ENCODE data around the gene RASSF10.
"Not testable (repeated sequence)": the region's sequence is repeated elsewhere in the genome, so short reads cannot be mapped to it uniquely, and the experiment has no call there.

RASSF10 gene

GRCh38 chr11:13026722-13027121 is 17.6 kb downstream of the RASSF10 start:
- DNase-seq (ENCODE audit: low spot score): no peak

DNA sequence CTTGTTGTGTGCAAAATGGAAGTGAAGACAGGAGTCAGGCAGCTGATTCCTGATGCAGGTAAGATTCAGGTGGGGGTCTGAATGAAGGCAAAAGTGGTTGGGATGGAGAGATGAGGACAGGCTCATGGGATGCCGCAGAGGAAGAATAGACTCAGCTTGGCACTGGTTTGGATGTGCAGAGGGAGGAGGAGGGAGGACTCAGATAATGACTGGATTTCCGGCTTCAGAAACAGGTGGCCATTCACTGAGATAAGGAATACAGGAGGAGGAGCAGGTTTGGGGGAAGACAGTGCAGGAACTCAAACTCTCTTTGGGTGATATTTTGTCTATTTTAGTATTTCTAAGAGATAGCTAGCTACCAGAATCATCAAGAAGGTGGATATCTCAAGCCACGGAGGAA is 19.2 kb downstream of the RASSF10 start:
- DNase-seq (ENCODE audit: low spot score): no peak

GRCh38 chr11:13029872-13030271 is 20.8 kb downstream of the RASSF10 start:
- DNase-seq (ENCODE audit: low spot score): no peak

- DNase-seq (ENCODE audit: low spot score): no peak
These were observed 21.7 kb downstream of the RASSF10 start for GRCh38 chr11:13030857-13031256.

DNA sequence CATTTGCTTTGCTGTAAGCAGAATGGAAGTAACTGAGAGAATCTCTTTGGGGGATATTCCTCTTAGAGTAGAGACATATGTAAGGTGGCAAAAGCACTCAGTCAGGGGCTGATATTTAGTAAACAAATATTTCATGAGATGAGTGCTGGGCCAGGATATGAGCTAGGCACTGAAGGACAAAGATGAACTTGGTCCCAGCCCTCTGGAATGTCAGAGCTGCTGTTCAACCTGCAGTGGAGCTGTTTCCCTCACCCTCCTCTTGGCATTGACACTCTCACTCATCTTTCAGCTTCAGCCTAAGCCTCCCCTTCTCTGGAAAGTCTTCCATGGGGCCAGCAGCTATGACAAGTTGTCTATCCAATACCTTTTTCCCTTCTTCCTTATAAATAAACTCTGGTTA is 22.2 kb downstream of the RASSF10 start:
- DNase-seq (ENCODE audit: low spot score): no peak

DNA sequence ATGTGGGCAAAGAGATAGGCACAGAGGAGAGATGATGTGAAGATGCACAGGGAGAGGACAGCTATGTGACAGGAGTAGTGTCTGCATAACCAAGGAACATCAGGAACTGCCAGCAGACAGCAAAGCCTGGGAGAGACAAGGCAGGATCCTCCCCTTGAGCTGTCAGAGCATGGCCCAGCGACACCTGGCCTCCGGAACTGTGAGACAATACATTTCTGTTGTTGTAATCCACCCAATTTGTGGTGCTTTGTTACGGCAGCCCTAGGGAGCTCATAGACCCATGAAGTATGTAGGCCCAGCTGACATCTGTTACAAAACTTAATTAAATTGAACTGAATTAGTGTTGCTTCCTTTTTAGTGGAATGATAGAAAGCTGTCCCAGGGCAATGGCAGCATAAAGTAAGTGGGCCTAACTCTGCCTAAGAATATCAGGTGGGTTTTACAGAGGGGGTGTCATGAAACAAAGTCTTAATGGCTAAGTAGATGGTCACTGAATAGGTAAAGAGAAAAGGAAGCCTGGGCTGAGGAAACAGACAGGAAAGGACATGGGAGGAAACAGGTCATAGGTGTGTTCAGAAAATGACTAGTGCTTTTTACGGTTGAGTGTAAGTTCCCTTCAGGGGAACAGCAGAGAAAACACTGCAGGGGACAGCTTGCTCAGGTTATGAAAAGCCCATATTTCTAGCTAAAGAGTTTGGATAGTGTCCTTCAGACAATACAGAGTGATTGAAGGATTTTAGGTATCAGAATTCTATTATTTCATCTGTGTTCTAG is 24.8 kb downstream of the RASSF10 start:
- DNase-seq (ENCODE audit: low spot score): peak; percentile 53

DNA sequence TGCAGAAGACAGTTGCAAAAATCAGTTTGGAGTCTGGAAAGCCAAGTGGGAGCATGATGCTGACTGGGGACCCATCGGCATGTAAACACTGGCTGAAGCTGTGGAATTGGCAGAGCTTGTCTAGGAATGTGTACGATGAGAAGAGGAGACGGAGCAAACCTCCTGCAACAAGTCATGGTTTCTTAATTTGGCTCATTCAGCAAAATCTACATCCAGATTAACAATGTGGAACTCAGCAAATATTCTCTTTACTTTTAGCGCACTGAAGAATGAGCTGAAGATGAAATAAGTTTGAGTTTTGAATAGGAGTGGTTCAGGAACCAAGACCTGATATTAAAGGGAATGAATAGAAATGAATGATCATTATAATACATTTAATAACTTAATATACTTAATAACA is 26.6 kb downstream of the RASSF10 start:
- no peak for DNase-seq (ENCODE audit: low spot score)

GRCh38 chr11:13036235-13036634 is 27.1 kb downstream of the RASSF10 start:
- DNase-seq (ENCODE audit: low spot score): no peak

DNA sequence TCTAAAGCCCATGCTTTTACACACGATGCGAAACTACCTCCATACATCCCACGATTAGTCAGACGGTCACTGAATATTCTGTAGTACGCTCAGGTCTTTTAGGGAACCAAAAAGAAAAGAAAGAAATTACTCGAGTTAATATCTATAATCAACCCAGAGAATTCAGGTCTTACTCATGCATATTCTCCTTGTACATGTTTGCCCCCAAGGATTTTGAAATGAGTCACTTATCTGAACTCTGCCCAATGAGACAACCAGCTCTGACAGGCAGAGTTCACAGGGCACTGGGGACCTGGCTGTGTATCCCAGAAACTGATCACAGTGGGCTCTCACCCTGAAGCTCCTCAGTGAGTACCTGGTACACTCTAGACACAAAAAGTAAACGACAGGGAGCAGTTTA is 29.2 kb downstream of the RASSF10 start:
- DNase-seq (ENCODE audit: low spot score): no peak

GRCh38 chr11:13039126-13039525 is 30.0 kb downstream of the RASSF10 start:
- no peak for DNase-seq (ENCODE audit: low spot score)

DNA sequence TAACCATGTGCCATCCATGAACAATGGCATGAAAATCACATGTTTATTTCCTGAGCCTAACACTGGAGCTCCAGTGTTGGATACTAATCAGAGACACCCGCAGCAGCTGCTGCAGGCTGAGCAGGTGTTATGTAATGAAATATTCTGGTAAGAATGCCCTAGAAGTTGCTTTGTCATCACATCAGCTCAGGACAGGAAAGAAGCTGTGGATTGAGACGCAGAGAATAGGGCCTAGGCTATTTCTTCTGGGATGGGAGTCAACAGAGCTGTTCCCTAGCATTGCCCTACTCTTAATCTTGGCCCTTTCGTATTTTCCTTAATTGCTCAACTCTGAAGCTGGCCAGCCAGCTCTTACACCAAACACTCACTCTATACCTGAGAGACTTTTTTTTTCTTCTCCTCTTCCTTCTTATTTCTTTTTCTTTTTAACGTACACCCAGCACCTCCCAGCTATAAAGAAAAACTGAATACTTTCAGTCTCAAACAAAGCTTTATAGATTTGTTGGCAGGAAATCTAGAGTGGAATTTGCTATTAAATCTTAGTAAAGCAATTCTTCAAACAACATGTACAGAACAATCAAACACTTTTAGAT is 31.9 kb downstream of the RASSF10 start:
- DNase-seq (ENCODE audit: low spot score): no peak

- no peak for DNase-seq (ENCODE audit: low spot score)
These were observed 33.8 kb downstream of the RASSF10 start for GRCh38 chr11:13042873-13043342.

GRCh38 chr11:13043912-13044628 is 35.0 kb downstream of the RASSF10 start:
- no peak for DNase-seq (ENCODE audit: low spot score)

DNA sequence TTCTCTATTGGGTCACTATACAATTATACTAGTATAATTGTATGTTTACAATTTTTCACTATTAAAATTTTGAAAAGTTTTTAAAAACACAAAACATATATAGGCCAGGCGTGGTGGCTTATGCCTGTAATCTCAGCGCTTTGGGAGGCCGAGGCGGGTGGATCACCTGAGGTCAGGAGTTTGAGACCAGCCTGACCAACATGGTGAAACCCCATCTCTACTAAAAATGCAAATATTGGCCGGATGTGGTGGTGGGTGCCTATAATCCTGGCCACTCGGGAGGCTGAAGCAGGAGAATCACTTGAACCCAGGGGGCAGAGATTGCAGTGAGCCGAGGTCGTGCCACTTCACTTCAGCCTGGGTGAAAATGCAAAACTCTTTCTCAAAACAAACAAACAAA is 36.0 kb downstream of the RASSF10 start:
- DNase-seq (ENCODE audit: low spot score): not testable (repeated sequence)

- DNase-seq (ENCODE audit: low spot score): no peak
These were observed 36.6 kb downstream of the RASSF10 start for GRCh38 chr11:13045734-13046133.

GRCh38 chr11:13046637-13047570 is 37.8 kb downstream of the RASSF10 start:
- DNase-seq (ENCODE audit: low spot score): no peak

DNA sequence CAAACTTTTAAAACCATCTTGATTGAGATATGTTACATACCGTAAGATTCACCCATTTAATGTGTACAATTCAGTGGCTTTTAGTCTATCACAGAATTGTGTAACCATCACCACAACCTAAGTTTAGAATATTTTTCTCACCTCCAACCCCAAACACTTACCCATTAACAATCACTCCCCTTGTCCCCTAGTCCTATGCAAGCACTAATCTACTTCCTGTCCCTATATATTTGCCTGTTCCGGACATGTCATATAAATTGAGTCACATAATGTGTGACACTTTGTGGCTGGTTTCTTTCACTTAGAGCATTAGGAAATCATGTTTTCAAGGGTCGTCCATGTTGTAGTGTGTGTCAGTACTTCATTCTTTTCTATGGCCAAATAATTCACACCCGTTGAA is 38.8 kb downstream of the RASSF10 start:
- DNase-seq (ENCODE audit: low spot score): no peak

DNA sequence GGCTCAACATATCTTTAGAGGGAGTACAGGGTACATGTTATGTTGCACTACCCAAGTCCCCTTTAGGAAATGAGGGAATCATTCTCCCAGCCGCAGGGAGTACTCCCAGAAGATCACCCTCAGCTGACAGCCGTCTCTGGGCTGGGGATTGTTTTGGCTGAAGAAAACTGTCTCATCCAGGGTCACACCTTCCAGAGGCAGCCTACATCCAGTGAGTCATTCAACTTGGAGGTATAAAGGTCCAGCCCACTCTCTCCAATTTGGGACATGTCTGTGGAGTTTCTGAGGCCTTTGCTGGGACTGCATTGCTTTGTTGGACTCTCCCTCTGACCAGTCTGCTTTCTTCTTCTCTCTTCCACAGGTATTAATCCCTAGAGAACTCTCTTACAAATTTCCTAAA is 42.1 kb downstream of the RASSF10 start:
- DNase-seq (ENCODE audit: low spot score): no peak

- no peak for DNase-seq (ENCODE audit: low spot score)
These were observed 43.0 kb downstream of the RASSF10 start for GRCh38 chr11:13052130-13052571.

GRCh38 chr11:13053255-13053917 is 44.3 kb downstream of the RASSF10 start:
- DNase-seq (ENCODE audit: low spot score): no peak

DNA sequence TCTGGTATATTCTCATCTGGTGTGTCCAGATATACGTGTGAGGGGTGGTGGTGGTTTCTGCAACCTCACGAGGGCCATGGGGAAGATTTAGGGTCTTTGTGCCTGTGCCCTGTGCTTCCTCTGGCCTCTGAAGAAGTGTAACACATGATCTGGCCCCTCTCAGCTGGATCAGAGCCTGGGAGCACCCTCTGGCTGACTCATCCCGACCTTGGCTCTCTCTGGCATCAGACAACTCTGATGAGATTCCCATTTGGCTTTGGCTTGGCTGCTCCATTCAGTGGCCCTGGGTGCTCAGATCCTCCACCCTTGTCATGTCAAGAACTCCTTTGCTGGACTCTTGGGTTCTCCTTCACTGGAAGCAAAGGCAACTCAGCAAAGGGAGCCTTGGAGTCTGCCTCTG is 45.2 kb downstream of the RASSF10 start:
- no peak for DNase-seq (ENCODE audit: low spot score)

Data from D341Med (cell line).